CD1c-positive myeloid dendritic cell (primary cell): Measurements from ENCODE around the gene ADISSP.

Source experiments
- DNase-seq: peaks from one replicate; pipeline ENCODE4 v3.0.0-alpha.2; 2016; ENCODE audit errors: extremely low spot score

ADISSP gene

DNA sequence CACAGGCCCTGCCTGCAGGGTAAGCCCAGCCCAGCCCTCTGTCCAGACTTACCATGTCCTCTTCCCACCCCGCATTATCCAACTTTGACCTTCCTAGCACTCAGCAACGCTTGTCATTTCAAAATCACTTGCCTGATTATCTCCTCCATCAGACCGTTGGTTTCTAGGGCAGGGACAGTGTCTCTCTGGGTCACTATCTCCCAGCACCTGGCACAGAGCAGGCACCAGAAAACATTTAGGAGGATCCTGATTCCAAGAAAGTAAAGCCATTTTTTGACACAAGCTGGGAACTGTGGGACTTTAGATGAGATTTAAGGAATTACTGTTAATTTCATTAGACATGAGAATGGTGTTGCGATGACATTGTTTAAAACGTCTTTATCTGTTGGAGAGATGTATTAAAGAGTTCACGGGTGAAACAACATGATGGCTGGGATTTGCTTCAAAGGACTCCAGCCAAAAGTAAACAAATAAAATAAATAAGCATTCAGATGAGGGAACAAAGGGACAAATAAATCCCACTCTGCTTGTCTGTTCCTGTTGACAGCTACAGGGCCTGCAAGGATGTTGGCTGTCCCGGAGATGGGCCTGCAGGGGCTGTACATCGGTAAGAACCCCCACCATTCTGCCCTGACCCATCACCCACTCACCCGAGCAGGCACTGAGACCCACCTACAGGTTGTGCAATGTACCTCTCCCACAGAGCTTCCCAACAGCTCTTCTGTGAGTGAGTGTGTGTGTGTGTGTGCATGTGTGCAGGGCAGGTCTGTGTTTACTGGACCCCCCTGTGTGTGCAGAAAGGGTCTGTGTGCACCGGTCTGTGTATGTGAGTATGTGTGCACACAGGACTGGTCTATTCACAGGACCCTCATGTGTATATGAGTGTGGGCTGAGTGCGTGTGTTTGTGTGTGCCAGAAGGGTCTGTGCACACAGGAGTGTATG, 29.2 kb downstream of the ADISSP start:
- no peak for DNase-seq

DNA sequence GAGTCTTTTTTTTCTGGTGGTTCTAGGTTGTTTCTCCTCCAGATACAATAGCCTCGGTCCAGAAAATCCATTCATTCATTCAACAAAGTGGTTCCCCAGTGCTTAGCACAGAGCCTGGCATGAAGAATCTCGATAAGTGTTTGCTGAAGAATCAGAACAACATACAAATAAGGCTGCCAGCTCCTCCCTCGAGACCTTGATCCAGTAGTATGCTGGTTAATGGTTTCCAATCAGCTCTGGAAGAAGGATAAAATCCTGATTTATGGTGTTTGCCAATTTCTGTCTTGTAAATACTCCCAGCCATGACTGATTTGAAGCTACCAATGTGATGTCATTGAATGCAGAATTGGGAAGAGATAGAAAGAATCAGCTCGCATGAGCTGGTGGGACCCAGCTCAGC, 31.8 kb downstream of the ADISSP start:
- no peak for DNase-seq

DNA sequence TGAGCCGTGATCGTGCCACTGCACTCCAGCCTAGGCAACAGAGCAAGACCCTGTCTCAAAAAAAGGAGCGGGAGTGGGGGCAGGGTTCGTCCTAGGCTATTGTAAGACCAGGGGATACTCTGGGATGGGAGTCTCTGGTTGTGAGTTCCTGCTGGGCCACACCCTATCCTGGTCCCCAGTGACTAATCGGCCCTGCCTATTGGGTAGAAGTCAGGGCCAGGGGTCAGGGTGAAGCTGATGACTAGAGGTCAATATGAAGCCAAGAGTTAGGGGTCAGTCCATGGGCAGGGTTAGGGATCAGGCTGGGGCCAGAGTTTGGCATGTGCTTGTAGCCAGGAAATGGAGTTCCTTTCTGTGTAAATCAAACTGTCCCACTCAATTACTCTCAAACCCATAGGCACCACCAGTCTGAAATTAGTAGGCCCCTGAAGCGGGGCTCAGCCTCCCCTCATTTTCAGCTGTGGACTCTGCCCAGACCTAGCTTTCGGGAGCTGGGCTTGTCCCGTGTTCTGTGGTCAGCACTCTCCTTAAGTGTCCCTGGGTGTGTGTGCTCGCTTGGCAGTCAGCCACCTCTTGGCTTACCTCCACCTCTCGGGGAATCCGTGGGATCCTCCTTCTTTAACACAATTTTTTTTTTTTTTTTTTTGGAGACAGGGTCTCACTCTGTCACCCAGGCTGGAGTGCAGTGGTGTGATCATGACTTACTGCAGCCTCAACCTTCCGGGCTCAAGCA, 33.3 kb downstream of the ADISSP start:
- no peak for DNase-seq

DNA sequence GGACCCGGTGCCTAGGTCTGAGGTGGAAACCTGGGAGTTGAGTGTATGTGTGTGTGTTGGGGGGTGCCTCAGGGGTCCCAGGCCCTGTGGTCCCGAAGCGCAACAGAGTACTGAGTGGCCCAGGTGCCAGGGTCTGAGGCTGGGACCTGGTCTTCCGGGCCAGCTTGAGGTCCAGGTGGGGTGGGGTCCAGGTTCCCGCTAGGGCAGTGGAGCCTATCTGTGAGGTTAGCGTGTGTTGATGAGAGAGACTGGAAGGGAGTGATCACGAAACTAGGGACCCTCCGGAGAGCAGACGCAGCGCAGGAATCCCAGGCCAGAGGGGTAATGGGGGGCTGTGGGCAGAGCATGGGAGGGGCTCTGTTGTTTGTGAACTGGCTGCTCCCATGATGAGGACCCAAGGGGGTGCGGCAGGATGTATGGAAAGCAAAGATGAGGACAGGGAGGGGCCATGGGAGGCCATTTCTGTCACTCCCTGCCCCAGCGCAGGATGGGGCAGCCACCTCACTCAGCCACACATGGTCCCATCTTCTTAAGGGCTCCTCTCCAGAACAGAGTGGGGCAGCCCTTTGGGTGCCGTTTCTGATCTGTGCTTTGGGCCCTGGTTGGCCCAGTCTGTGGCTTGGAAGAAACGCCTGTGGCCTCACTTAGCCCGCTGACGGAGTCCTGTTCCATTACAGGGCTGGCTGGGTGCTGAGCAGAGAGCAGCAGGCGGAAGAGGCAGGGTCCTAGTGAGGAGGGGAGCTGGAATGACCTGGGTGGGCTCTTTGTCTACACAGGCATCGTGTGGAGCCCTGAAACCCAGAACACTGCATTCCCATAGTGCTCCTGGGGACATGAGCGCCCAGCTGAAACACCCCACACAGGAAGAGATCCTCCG, 34.2 kb downstream of the ADISSP start:
- DNase-seq = no peak

DNA sequence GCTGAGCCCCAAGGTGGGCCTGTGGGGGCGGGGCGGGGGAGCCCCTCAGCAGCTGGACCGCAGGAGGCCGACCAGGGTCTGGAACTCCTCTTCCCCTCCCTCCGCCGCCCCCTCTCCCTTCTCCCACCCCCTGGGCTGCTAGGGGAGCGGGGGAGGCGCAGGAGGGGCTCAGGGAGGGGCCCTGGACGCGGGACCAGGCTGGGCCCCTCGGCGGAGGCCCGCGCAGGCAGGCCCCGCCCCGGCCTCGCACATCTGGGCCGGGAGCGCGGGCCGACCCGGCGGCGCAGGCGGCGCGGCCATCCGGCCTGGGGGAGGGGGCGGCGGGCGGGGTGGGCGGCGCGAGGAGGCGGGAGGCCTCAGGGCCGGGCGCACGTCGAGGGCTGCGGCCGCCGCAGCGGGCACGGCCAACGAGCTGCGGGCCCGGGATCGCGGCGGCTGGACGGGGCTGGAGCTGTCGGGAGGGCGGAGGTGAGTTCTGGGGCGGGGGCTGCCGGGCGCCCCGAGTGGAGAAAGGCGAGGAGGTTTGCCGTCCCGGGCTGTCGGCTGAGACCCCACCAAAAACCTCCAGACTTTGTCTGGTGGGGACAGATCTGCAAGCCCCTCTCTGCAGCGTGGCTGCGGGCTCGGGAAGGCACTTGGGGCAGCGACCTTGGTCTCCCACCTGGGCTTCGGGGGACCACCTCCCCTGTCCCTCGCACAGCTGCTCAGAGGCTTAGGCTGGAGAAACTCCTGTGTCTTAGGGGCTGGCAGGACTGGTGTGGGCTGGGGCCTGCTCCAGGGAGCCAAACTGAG, 35.0 kb downstream of the ADISSP start, which contains the start of gene HSPA12B:
Gene HSPA12B (plus strand): TSS at position 359 of the 792 bp plus-strand sequence. CDS start 5,990 bp downstream, outside the sequence.
- DNase-seq = no peak

DNA sequence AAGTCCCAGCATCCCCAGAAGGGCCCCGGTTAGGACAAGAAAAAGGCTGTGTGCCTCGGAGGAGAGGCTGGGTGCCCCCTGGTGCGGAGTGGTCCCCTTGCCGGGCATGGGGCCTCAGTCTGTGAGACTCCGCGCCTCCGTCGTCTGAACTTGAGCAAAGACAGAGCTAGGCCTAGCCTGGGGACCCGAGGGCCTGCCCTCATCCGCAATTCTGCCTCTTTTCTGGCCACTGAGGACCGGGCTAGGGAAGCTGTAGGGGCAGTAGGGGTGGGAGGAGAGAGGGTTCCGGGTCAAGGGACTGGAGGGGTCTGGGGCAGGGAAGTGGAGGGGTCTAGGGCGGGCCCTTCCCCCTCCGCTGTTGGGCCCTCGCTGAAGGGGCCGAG, 35.6 kb downstream of the ADISSP start:
- no peak for DNase-seq

DNA sequence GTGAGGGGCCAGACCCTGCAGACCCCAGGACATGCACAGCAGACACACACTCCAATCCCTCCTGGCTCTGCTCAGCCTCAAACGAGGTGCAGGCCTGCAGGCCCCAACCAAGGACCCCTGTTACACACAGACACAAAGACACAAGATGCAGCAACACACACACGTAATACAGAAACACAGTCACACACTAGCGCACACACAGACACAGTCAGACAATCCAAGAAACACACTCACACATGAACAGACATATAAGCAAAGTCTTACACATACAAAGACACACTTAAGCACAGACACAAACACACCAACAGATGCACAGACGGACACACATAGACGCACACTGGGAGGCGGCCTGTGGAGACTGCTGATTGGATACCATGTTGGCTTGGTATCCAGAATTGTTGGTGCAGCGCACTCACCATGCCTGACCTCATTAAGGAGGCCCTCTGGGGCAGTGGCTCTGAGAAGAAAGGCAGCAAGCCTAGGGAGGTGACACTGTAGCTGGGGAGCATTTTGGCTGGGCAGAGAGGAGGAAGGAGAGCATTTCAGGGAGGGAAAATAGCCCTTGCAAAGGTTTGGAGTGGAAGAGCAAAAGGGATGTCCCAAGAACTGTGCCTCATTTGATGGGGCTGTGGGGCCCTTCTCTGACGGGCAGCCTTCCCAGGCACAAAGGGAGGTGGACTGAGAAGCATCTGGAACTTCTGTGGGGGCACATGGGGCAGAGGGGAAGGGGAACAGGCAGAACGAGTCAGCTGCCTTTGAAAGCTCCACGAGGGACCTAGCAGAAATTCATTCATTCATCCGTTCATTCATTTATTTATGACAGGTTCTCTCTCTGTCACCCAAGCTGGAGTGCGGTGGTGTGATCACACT, 36.5 kb downstream of the ADISSP start:
- no peak for DNase-seq

DNA sequence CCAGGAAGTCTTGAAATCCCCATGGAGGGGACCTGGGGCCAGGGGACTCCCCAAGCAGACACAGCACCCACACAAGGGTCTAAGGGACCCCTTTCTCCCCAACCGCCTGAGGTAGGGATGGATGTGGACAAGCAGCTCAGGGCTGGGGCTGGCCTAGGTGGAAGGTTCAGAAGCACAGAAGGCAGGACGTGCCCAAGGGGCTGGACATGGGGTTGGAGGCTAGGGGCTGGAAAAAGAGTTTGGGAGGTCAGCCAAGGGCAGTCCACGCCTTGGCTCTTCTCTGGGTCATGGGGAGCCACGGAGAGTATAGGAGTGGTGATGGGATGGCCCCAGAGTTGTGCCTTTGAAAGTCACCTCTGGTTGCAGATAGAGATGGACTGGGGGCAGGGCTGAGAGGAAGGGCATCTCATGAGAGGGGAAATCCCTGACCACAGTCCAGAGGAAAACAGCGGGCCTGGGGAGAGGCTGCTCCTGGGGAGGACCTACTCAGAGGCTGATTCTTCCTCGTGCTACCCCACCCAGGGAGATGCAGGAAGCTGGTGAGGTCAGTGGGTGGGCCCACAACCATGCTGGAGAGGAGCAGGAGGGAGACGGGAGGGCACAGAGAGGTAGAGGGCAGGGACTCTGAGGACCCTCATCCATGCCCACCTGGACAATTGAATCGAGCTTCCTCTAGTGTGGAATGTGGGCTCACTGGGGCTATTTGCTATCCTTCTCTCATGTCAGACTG, 37.6 kb downstream of the ADISSP start:
- no peak for DNase-seq

DNA sequence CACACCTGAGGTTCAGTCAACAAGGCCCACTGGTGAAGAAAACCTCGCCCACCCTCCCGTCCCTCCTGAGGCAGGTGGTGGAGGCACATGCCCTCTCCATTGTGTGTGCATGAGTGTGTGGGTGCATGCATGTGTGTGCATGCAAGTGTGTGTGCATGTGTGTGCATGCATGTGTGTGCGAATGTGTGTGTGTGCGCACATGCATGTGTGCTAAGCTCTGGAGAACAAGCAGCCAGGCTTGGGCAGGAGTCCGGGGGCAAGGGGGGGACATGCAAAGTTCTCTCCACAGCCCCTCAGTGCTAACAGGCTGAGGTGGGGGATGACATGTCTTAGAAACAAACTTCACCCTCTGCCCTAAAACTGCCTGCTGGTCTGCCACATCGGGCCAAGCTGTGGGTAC, 38.2 kb downstream of the ADISSP start:
- DNase-seq = no peak

DNA sequence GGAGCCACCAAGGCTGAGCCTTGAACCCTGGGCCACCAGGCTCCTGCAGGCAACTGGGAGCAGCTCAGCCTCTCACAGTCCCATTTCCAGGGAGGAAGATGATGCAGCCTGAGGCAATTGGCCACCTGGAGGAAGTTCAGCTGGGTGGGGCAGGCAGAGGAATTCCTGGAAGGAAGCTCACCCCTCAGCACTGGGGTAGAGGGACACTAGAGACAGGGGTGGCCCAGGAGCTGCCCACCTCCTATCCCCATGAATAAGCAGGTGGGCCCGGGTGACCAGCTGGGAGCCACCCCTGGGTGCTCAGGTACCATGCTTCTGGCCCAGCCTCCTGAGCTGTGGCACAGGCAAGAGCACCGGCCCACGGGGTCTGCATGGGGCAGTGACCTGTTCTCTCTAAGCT, 38.7 kb downstream of the ADISSP start:
- no peak for DNase-seq

DNA sequence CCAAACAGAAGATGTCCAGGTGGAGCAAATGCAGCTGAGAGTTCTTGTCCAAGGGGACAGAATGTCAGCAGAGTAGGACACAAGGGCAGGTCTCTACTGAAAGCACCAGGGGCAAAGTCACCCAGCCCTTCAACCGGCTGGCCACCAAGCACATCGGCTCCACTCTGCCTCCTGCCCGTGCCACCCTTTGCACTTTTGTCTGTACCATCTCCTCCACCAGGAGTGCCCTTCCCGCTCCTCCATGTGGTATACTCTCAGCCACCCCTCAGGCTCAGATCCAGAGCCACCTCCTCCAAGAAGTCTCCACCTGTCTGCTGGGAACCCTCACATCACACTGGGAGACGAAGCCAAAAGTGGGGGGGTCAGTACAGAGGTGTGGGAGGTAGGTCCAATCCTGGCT, 39.2 kb downstream of the ADISSP start:
- DNase-seq = no peak

DNA sequence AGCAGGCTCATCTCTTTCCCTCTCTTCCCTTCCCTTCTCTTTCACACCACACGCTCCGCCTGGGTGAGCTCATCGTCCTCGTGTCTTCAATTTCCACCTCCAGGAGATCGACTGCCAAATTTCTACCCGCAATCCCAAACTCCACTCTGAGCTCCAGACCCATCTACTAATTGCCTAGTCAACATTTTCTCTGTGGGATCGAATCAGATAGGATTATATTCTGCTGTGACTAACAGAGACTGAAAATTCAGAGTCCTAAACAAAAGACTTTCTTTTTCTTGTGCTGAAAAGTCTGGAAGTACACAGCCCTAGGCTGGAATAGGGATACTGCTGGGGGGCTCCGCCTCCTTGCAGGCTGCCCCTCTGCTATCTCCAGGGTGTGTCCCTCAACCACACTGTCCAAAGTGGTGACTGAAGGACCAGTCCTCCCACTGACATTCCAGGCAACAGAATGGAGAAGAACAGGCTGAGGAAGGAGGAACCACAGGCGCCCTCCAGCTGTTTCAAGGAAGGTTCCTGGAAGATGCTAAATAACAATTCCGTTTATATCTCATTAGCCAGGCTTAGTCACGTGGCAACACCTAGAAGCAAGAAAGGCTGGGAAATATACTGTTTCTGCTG, 40.0 kb downstream of the ADISSP start:
- peak; percentile 29 for DNase-seq

DNA sequence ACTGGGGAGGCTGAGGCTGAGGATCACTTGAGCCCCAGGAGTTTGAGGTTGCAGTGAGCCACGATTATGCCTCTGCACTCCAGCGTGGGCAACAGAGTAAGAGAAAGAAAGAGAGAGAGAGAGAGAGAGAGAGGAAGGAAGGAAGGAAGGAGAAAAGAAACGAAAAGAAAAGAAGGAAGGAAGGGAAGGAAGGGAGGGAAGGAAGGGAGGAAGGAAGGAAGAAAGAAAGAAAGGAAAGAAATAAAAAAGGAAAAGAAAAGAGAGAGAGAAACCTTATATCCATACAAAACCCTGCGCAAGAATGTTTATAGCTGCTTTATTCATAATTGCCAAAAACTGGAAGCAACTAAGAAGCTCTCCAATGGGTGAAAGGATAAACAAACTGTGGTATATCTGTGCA, 43.2 kb downstream of the ADISSP start:
- DNase-seq = no peak

DNA sequence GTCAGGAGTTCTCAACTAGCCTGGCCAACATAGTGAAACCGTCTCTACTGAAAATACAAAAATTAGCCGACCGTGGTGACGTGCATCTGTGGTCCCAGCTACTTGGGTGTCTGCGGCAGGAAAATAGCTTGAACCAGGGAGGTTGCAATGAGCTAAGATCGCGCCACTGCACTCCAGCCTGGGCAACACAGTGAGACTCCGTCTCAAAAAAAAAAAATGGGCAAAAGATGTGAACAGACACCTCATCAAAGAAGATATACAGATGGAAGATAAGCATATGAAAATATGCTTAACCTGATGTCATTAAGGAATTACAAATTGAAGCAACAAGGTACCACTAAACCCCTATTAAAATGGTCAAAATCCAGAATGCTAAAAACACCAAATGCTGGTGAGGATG, 44.3 kb downstream of the ADISSP start:
- DNase-seq = no peak

DNA sequence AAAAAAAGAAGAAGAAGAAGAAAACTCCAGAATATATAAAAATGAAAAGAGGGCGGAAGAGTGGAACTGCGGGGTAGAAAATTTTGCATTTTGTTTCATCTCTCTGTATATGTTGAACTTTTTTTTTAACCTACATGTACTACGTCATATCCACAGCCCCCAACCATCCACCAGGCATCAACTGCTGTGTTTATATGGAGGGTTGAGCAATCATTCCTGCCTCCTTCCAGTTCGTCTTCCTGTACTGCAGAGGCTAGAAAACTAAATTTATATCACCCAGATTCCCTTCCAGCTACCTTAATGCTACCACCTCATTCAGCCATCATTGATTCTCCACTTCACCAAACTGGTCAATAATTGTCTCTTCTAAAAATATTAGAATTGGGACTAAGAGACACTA, 45.6 kb downstream of the ADISSP start:
- no peak for DNase-seq

DNA sequence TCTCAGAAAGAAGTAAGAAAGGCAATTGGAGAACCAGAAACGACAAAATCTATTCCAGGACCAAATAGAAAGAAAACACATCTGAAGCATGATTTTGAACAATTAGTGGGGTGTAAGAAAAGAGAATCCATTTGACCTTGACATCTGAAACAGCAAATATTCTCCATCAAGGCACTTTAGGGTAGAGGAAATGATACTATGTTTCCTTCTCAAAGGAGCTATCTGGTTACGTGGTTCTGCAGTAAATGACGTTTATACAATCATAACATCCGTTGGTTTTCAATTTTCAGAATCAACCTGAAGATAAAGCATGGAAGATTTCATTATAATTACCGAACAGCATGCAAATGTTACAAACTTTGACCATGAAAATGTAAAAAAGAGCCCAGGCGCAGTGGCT, 46.9 kb downstream of the ADISSP start:
- no peak for DNase-seq

DNA sequence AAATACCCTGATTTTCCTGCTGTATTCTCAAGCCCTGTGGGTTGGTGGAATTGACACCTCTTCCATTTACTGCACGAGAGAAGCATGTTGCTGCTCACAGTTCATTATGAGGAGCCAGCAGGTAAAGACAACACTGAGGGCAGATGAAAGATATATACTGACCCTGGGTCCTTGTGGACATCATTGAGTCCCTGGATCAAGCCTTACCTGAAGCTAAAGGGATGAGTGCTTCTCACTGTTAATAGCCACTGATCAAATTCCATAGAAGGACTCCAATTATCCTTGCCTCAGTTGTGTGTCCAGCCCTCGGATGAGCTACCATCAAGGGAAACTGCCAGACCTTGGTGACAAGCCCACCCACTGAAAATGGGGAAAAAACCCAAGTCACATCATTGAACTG, 47.5 kb downstream of the ADISSP start:
- DNase-seq = no peak

DNA sequence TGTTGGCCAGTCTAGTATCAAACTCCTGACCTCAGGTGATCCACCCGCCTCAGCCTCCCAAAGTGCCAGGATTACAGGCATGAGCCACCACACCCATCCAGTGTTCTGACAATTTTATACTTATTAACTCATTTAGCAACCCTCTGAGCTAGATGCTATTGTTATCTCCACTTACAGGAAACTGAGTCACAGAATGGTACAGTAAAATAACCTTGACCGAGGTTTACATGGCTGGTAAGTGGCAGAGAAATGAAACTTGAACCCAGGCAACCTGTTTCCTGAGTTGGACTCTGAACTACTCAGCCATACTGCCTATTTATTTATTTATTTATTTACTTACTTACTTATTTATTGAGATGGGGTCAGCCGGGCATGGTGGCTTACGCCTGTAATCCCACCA, 48.5 kb downstream of the ADISSP start:
- no peak for DNase-seq

DNA sequence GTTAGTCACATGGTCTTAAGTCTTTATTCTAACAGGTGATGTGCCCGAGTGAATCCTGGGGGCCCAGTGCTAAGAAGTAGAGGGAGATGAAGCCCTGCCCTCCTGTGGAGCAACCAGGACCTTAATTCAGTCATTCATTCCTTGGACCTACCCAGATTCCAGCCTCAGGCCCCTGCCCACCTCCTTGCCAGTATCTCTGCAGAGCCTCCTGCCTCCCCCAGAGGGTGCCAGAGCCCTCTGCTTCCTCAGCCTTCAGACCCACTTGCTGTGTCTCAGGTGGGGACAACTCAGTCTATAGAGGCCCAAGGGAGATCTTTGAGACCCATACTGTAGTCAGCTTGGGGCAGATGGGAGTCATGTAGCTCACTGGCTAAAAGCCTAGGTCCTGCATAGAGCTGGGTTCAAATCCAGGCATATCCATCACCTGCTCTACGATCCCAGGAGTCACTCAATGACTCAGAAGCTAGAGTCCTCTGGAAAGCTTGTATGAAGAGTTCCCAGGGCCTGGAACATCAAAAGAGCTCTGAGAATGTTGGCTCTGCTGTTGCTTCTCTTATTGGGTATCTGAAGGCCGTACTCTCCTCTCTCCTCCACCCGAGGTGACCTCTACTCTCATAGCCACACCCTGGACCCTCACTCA, 51.2 kb downstream of the ADISSP start:
- peak; percentile 6 for DNase-seq
